Vein endothelial cell (primary cell): ENCODE results near the gene IFNG-AS1. TPM values are rescaled to one million over a fixed set of nuclear protein-coding genes. Genes with fewer than 3 reads are reported as not detected.

Experiments used
- small RNA-seq: library from RNA; depleted of rRNA; stranded (forward); fragments of <200 nt; gene quantifications from one replicate; pipeline ENCODE3, GENCODE V24; 2012
- total RNA-seq: library from RNA; depleted of rRNA; stranded (reverse); fragments of >200 nt; gene quantifications from 2 replicates; pipeline ENCODE4 v1.2.3, GENCODE V29; 2012

IFNG-AS1 gene
- total RNA-seq = not detected in 2 replicates

GRCh38 chr12:67989184-67989920 lies at the start of gene IFNG-AS1:
IFNG-AS1 (plus strand) TSS chr12:67989447.

Small RNA genes within 50 kb of the gene (small RNA-seq; reads per million reads assigned to genes)
- gene AC005294.1 = not detected
- not detected for gene RPL39P28

Other genes with a start within 250 kb of the IFNG-AS1 start
- gene IFNG, start 170.3 kb downstream of the IFNG-AS1 start, total RNA-seq = not detected in 2 replicates
- gene IL26, start 236.4 kb downstream of the IFNG-AS1 start, total RNA-seq = not detected in 2 replicates